HG03460 (cell line): Measurements from ENCODE around the gene PIEZO1.
A peak's percentile ranks its signal among the peaks of the same experiment; 100 is the strongest.

Source experiments
- ATAC-seq: cut with Tn5 transposase; IDR thresholded peaks from one replicate; pipeline ENCODE4 v1.9.1; 2021; ENCODE audit not compliant: unreplicated experiment

Gene PIEZO1

GRCh38 chr16:88817785-88818574, 33.0 kb upstream of the PIEZO1 start:
- ATAC-seq: no peak

GRCh38 chr16:88816736-88817535, 31.9 kb upstream of the PIEZO1 start:
- ATAC-seq: no peak

- no peak for ATAC-seq
Observed at GRCh38 chr16:88815901-88816589, 31.0 kb upstream of the PIEZO1 start.

- ATAC-seq: no peak
Observed at GRCh38 chr16:88815227-88815626, 30.2 kb upstream of the PIEZO1 start.

GRCh38 chr16:88814144-88814502, 29.1 kb upstream of the PIEZO1 start:
- ATAC-seq: no peak

- ATAC-seq: no peak
Observed at GRCh38 chr16:88813269-88814143, 28.5 kb upstream of the PIEZO1 start.

GRCh38 chr16:88812513-88813268, 27.7 kb upstream of the PIEZO1 start:
- ATAC-seq: no peak

- ATAC-seq: peak; percentile 59
Observed at GRCh38 chr16:88811769-88812512, 26.9 kb upstream of the PIEZO1 start, which contains the start of gene APRT. Gene APRT (minus strand): TSS chr16:88811928. CDS start chr16:88811899, 29 bp downstream.

GRCh38 chr16:88810912-88811768, 26.1 kb upstream of the PIEZO1 start:
- peak; percentile 48 for ATAC-seq

- no peak for ATAC-seq
Observed at GRCh38 chr16:88810166-88810911, 25.3 kb upstream of the PIEZO1 start.

GRCh38 chr16:88809676-88810165, 24.7 kb upstream of the PIEZO1 start:
- no peak for ATAC-seq

- ATAC-seq: no peak
Observed at GRCh38 chr16:88809068-88809675, 24.2 kb upstream of the PIEZO1 start.

GRCh38 chr16:88807626-88808453, 22.8 kb upstream of the PIEZO1 start:
- no peak for ATAC-seq

- no peak for ATAC-seq
Observed at GRCh38 chr16:88807142-88807625, 22.2 kb upstream of the PIEZO1 start.

GRCh38 chr16:88806491-88807111, 21.6 kb upstream of the PIEZO1 start:
- no peak for ATAC-seq
